NCI-H82 (cell line): Measurements from ENCODE around the gene P4HA2.

Experiments
- DNase-seq: peaks from one replicate; lab custom pipeline; 2025; lab: John Stamatoyannopoulos, UW

P4HA2 gene

DNA sequence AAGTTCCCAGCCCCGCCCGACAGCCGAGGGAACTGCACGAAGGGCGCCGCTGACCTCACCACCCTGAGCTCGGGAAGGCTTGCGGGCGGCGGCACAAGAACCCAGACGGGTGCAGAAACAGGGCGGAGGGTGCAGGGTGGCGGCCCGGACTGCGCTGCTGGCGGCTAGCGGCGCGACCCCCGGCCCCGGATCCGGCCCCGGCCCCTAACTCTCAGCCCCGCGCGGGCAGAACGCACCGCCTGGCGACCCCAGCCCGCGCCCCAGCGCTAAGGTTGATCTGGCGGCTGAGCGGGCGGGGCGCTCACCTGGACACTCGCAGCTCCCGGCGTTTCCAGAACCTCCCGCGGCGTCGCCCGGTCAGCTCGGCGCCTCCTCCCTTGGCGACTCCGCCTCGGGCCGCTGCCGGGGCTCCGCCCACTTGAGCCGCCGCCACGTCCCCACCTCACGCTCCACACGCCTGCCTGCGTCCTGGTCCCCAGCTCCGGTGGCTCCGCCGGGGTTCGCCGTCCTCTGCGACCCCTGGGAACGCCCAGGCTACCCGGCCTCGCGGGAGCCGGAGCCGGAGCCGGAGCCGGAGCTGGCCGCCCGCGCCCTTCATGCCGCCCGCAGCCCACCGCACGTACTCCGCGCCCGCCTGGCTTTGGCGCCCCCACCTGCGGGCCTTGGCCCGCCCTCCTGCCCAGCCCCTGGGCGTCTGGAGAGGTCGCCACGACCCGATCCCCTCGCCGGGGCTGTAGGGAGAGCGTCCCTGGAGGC, at the start of gene P4HA2:
Gene P4HA2, minus strand, starts transcription at position 369 of the 756 bp plus-strand sequence. CDS start 9,227 bp downstream, outside the sequence.
- DNase-seq: peak; percentile 74

DNA sequence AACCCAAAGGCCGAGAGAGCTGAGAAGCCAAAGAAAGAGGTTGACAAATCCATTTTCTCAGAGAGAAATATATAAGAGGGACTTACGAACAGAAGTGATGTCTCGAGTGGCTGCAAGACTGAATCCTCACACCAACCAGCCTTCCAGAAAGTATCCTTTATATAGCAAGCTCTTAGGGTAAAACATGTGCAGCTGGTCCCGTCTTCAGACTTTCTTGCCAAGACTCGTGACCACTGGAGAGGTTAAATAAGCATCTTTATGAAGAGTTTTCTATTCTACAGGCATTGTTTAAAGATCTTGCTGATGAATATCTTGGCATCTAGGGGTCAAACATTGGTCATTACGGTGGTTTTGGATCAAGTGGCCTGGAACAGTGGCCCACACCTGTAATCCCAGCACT, 49.6 kb upstream of the P4HA2 start:
- DNase-seq: no peak

DNA sequence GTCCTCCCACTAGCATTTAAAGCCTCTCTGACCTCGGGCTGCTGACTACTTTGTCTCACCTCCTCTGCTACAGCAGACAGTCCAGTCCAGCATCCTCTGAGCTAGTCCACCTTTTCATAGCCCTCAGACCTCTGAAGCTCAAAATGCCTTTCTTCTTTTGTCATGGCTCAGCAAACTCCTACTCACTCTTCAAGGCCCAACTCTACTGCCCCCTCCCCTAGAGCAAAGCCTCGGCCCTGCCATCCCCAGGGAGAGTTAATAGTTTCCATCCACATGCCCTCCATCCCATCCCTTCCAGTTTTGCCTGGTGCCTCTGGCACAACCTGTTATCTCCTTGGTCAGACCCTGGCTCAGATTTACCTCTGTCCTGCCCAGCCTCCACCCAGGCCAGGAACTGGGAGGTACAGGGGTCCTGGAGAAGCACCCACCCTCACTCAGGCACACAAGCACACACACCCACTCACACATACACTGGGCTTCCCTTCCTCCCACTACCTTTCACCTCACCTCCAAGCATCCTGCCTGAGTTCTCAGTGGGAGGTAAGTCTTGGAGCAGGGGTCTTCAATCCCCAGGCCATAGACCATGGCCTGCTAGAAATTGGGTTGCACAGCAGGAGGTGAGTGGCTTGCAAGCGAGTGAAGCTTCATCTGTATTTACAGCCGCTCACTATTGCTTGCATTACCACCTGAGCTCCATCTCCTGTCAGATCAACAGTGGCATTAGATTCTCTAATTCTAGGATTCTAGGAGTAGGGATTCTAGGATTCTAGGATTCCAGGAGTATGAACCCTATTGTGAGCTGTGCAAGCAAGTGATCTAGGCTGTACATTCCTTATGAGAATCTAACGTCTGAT, 47.9 kb upstream of the P4HA2 start:
- DNase-seq: no peak

DNA sequence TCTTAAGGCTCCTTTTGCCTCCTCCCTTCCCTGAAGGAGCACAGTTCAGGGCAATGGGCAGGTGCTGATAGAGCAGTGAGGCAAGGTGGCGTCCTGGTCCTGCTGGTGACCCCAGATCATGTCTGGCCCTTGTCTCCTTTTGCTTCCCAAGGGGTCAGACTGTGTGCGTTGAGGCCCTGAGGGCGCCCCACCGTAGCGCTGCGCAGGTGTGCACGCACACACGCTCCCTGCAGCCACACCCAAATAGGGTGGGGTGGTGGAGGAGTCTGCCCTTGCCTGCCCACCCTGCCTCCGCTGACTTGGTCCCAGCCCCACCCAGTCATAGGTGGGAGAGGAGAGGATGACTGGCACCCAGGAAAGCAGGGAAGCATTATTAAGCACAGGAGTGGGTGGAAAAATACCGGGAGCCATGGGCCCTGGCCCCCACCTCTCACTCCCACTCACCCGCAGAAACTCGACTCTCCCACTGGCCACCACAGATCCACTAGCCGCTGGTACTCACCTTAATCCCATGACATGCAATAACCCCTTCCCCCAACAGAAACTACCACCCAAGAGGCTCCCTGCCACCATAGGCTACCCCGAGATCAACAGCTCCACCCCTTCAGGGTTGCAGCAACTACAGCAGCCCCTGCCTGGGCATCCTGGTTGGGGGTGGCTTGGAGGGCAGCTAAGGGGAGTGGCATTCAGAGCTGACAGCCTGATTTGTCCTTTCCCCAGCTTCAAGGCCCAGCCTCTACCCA, 46.6 kb upstream of the P4HA2 start:
- no peak for DNase-seq

DNA sequence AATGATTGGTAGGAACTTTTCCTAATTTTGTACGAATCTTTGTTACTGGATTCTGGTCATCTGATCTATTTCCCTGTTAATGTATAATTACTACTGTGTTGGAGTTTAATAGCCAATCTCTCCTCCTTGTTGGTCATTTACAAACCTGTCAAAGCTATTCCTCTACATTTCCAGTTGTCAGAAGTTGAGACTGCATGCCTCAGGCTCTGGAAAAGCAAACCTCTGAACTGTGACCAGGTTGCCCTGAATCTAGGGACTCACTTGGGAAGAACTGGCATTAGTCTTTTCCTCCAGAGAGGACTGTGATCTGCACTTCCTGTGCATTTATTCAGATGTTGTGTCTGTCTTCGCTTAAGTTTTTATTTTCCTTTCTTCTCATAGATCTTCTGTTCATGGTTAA, 46.0 kb upstream of the P4HA2 start:
- DNase-seq: no peak

DNA sequence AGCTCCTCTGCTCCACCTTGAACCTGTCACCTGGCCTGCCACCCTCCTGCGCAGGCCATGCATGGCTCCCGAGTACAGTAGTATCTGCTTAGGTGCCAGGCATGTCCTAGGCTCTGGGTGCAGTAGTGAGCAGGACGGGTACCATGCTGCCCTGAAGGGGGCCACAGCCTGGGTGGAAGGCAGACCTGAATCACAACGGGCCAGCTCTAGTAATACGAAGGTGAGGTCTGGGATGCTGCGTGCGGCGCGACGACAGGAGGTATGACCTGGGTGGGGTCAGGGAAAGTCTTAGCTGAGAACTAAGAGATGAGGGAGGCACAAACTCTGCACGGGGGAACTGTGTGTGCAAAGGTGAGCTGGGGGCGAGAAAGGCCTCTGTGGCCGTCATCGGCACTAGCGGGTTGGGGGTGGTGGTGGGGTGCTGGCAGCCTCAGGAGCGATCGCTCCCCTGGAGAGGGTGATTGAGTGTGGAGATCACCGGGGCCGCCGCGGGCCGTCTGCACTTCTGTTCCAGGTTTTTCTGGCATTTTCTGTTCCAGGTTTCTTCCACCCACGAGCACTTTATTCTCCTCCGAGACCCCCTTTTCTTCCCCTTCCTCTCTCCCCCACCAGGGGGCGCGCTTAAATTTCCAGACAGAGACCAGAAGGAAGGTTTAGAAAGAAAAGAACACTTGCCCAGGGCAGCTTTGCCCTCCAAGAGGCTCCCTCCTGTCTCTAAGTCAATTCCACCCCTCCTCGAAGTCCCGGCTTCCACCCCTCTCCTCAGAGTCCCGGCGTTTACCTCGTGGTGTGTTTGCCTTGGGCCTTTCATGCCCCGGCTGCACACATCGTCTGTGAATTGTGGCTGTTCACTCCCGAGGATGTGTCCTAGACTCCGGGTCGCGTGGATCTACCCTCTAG, 44.9 kb upstream of the P4HA2 start:
- DNase-seq: peak; percentile 71

DNA sequence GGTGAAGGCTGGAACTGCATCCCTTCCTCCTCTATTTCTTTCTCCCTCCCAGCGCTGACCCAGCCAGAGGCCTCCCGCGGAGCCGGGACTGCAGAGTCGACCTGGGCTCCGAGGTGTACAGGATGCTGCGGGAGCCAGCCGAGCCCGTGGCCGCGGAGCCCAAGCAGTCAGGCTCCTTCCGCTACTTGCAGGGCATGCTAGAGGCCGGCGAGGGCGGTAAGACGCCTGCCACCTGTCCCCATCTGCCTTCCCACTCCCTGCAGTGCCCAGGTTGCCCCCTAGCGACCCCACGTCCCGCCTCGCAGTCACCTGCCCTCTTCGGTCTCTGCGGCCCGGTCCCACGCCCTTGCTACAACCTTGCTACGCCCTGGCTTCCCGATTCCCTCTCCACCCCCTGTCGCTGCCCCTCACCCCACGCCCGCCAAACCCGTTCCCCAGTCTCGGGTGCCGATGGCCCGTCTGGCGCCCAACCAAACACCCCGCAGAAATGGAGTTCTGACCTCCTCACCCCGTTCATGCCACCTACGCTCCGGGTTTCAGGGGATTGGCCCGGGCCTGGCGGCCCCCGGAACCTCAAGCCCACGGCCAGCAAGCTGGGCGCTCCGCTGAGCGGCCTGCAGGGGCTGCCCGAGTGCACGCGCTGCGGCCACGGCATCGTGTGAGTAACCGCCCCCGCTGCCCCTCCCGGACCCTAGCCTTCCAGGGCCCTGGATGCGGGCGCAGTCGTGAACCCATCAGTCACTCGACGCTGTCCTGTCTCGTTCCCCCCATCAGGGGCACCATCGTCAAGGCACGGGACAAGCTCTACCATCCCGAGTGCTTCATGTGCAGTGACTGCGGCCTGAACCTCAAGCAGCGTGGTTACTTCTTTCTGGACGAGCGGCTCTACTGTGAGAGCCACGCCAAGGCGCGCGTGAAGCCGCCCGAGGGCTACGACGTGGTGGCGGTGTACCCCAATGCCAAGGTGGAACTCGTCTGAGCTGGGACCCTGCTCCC, 43.9 kb upstream of the P4HA2 start:
- DNase-seq: no peak

DNA sequence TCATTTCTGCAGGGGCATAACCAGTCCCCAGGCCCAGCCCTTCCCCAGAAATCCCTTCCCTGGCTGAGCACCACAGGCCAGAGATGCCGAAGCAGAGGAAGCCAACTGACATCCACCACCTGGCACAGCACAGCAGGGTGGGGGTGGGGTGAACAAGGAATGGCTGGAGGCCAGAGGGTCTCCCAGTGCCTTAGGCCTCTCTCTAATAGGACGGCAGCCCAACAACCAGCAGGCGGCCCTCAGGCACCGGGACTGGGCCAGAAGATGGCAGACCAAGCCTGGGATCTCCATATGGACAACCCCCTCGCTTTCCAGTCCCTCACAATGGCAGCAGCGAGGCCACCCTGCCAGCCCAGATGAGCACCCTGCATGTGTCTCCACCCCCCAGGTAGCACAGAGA, 43.1 kb upstream of the P4HA2 start:
- DNase-seq: no peak

DNA sequence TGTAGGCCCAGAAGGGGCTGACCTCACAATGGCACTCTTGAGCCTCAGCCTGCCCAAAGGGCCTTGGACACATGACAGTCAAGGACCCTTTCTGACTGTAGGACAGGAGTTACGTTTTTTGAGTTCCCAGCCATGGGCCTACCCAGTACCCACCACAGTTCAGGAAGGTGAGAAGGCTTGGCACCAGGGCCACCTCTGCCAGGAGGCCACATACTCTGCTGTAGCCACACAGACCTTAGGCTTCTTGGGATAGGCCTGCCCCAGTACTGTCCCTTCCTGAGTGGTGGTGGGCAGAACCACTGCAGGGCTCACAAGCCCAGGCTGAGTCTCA, 42.6 kb upstream of the P4HA2 start:
- DNase-seq: no peak

DNA sequence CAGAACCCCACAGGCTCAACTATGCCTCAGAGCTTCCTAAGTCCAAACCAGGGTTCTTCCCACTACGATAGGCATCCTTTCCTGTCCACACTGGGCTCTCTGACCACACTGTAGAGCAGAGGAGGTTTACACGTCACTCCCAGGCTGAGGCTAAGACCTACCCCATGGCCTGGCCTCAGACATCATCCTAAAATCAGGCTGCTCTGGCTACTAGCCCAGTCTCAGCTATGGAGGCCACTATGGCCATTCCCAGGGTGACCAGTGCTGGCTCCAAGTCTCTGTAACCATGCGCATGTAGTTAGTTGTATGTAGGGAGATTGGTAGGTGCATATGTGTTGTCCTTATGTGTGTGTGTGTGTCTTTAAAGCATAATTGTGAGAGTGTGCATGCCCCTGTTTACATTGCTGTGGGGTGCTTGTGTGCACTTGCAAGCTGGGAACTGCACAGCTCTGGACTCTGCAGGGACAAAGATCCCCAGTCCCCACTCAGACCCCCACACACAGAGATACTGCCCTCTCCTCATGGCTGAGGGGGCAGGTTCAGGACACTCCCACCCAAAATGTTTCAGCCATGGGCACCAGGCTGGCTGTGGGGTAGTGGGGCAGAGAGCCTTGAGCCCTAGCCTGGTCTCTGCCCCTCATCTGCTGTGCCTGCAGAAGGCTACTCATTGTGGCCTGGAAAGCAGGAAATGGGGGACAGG, 42.1 kb upstream of the P4HA2 start:
- DNase-seq: no peak

DNA sequence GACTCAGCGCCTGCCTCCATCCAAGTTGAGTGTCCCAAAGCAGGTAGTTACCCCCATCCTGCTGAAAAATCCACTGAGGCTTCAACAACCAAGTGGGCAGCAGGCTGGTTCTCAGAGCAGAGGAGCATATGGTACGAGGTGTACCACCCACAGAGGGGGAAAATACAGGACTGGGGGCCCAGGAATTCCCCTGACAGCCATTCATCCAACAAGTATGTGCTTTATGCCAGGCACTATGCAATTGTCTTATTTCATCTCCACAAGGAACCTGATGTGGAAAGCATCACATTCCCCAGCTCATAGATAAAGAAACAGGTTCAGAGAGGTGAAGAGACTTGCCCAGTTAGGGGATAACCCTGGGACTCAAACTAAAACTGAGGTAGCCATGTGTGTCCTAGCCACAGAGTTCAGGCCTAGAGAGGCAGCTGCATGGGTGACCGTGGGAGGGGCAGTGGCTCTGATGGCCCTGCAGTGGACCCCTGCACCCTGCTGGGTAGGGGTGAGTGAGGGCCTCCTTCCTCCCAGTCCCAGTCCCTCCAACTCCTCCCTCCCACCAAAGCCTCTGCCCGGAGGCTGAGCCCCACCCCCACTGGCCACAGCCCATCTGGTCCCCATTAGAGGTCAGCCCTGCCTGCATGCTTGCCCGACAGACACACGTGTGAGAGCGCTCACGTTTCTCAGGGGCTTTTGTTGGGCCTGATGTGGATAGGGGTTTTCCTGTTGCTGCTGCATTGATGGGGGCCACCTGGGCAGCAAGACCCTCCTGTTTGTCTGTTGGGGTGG, 41.3 kb upstream of the P4HA2 start:
- DNase-seq: peak; percentile 49

DNA sequence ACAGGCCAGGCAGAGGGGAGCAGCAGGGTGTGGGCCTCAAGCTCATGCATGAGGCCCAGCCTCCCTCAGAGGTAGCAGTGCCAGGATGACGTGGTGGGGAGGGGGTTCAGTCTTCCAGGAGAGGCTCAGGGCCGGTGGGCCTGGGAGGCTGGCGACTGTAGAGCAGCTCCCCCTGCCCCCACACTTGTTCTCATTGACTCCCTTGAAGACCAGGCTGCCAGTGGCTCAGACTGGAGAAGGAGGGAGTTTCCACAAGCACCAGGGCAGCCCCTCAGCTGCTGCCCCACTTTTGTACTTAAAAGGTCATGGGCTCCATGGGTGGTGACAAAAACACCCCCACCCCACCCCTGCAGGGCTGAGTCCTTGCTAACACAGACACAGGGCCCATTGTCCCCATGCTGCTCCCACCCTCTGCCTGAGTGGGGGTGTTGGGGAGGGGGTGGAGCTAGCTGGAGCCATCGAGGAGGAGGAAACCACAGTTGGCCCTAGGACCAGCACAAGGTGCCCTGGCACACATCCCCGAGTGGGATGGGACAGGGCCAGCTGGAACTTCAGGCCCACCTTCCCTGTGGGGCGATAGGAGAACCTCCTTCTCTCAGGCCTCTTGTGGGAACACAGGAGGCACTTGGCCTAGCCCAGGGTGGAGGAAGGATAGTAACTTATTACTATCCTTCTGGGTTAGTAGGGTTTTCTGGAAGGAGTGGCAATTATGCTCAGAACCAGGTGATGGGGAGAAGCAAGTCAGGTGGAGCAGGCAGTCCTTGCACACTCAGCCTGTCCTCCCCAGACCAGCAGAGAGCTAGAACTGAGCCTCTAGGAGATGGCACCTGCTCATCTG, 40.5 kb upstream of the P4HA2 start:
- no peak for DNase-seq

DNA sequence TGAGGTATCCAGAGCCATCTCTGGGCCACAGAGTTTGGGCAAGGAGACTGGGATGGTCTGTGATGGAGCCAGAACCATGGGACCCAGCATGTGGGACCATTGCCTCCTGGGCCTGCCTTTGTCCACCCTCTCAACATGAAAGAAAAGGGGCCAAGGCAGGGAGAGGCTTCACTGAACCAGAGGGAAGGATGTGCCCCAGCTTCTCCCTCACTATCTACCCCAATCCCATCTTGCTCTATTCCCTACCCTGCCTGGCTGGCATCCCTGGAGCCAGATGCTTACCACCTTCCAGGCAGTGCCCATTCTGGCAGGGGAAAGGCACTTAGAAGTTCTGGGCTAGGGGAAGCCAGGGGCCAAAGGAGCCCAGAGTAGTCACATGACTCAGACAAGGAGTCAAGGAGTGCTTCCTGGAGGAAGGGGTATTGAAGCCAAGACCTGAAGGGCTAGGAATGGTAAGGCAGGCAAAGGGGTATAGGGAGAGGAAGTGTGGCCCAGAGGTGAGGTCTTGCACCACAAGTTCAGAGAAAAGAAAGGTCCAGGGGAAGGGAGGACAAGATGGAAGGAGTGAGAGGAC, 39.6 kb upstream of the P4HA2 start:
- no peak for DNase-seq

DNA sequence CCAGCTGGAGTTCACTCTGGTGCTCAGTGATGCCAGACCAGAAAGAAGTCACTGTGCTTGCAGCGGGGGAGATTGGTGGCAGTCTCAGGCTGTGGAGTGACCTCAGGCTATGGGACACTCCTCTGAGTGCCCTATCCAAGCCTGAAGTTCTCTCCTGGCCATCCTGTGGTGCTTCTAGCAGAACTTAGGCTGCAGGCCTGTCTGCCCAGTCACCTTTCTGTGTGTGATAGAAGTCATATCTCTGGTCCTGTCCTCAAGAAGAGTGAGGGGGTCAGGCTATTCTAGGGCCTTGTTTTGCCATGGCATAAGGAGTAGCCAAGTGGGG, 39.1 kb upstream of the P4HA2 start:
- DNase-seq: no peak

DNA sequence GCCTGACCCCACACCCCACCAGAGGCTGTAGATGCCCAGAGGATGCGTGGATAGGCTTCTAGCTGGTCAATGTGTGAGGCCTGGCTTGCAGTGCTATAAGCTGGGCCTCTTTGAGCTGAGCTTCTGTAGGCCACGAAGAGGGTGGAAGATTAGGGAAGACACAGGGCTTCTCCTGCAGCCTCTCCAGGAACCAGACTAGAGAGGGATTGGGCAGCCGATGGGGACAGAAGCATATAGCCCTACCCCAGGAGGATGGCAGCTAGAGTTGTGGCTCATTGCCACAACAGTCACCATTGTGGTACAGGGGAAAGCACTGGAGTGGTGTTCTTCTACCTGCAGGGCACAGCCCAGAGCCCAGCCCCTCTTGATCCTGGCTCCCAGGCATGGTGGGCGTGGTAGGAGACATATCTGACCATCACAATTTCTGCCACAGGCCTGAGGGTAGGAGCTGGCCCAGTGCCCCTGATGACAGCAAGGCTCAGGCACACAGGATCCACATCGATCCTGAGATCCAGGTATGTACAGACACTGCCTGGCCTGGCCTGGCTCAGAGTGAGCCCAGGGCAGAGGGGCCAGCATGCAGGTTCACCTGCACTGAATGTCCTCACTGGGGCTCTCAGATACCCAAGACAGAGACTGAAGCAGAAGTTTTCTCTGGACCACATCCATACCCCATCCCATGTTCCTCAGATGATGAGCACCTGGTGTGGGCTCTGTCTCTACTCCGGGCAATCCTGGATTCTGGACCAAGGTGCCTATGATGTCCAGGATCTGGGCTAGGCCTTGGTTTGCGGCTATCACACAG, 38.6 kb upstream of the P4HA2 start:
- no peak for DNase-seq

DNA sequence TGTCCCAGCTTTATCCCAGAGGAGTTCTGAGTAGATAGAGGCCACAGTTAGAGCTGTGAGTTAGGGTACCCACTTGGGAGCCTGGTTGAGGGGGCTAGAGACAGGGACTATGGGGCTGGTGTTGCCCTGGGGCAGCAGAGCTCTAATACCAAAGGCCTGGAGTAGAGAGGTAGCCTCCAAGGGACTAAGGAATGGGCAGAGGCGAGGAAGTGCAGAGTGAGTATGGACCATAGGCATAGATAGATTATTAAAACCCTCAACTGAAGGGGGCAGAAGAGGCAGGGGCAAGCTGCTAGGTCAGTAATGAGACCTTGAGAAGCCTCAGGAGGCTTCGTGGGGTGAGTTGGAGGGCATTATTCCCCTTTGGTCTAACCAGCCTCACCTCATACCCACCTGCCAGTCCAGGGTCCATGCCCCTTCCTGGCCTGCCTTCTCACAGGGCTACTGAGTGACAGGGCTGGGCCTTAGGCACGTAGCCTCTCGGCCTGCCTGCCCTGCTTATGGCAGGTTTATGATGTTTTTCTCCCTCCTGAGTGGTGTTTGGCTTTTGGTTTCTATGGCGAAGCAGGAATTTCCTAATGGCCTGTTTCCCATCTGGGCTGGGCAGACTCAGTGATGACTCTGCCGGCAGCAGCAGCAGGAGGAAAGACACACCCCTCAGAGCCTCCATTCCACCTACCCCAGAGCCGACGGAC, 37.8 kb upstream of the P4HA2 start:
- DNase-seq: no peak
